Uterus (tissue), 4 donors: ENCODE measurements around the gene DQX1. TPM values are rescaled to one million over a fixed set of nuclear protein-coding genes. Genes with fewer than 3 reads are reported as not detected.

Source experiments
- DNase-seq, 2 donors: peaks; one replicate each; pipeline ENCODE4 v3.0.0-alpha.2; 2019 to 2020
- H3K27ac ChIP-seq, 2 donors: fragments of 200-600 bp; sonication (generic); 1 replicate in 1 of 2; 2 replicates in 1 of 2; pipeline ENCODE4 v1.5.1; 2016 to 2018
- H3K27me3 ChIP-seq, 2 donors: fragments of 200-600 bp; sonication (generic); one replicate each; pipeline ENCODE4 v1.5.1; 2018 to 2019; ENCODE audit warnings: control low read depth in 1 of 2
- H3K36me3 ChIP-seq, 2 donors: fragments of 200-600 bp; sonication (generic); one replicate each; pipeline ENCODE4 v1.5.1; 2019; ENCODE audit warnings: control low read depth in 1 of 2
- H3K4me1 ChIP-seq, 2 donors: fragments of 200-600 bp; sonication (generic); one replicate each; pipeline ENCODE4 v1.5.1; 2018 to 2019; ENCODE audit warnings: control low read depth in 1 of 2
- H3K4me3 ChIP-seq, 2 donors: fragments of 200-600 bp; sonication (generic); 1 replicate in 1 of 2; 2 replicates in 1 of 2; pipeline ENCODE4 v1.5.1; 2018 to 2019; ENCODE audit warnings: mild to moderate bottlenecking in 1 of 2
- H3K9me3 ChIP-seq, 2 donors: fragments of 200-600 bp; sonication (generic); one replicate each; pipeline ENCODE4 v1.5.1; 2019; ENCODE audit warnings: control low read depth in 1 of 2
- CTCF ChIP-seq, 4 experiments: fragments of 200-600 bp in 2 of 4; fragments of 450-650 bp in 2 of 4; sonication (generic) in 2 of 4; IDR thresholded peaks; one replicate each; pipeline ENCODE4 v1.5.1; 2016 to 2019; ENCODE audit warnings: antibody characterized with exemption in 4 of 4, mild to moderate bottlenecking in 2 of 4, moderate library complexity in 1 of 4
- POLR2A ChIP-seq, 2 donors: fragments of 450-650 bp; IDR thresholded peaks; one replicate each; pipeline ENCODE4 v1.6.1; 2016; ENCODE audit warnings: antibody characterized with exemption in 2 of 2, mild to moderate bottlenecking in 1 of 2, moderate library complexity in 1 of 2
- intact Hi-C: fragments of 100-400 bp; cut with DNase I; formaldehyde crosslinking; loops from one replicate; pipeline ENCODE4 v1.15.1; 2023; ENCODE audit warnings: low total_unique reads
- total RNA-seq, 4 donors: library from RNA; depleted of rRNA in 3 of 4; stranded (reverse); fragments of >200 nt in 3 of 4; gene quantifications; one replicate each; pipeline versions ENCODE4 v1.1.0 to v1.2.4, GENCODE V29; 2014 to 2023
- donor health status: DM: yes; HTN: yes; CAD: no.

DQX1 gene, protein sequence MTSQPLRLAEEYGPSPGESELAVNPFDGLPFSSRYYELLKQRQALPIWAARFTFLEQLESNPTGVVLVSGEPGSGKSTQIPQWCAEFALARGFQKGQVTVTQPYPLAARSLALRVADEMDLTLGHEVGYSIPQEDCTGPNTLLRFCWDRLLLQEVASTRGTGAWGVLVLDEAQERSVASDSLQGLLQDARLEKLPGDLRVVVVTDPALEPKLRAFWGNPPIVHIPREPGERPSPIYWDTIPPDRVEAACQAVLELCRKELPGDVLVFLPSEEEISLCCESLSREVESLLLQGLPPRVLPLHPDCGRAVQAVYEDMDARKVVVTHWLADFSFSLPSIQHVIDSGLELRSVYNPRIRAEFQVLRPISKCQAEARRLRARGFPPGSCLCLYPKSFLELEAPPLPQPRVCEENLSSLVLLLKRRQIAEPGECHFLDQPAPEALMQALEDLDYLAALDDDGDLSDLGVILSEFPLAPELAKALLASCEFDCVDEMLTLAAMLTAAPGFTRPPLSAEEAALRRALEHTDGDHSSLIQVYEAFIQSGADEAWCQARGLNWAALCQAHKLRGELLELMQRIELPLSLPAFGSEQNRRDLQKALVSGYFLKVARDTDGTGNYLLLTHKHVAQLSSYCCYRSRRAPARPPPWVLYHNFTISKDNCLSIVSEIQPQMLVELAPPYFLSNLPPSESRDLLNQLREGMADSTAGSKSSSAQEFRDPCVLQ
- not detected for total RNA-seq

DNA sequence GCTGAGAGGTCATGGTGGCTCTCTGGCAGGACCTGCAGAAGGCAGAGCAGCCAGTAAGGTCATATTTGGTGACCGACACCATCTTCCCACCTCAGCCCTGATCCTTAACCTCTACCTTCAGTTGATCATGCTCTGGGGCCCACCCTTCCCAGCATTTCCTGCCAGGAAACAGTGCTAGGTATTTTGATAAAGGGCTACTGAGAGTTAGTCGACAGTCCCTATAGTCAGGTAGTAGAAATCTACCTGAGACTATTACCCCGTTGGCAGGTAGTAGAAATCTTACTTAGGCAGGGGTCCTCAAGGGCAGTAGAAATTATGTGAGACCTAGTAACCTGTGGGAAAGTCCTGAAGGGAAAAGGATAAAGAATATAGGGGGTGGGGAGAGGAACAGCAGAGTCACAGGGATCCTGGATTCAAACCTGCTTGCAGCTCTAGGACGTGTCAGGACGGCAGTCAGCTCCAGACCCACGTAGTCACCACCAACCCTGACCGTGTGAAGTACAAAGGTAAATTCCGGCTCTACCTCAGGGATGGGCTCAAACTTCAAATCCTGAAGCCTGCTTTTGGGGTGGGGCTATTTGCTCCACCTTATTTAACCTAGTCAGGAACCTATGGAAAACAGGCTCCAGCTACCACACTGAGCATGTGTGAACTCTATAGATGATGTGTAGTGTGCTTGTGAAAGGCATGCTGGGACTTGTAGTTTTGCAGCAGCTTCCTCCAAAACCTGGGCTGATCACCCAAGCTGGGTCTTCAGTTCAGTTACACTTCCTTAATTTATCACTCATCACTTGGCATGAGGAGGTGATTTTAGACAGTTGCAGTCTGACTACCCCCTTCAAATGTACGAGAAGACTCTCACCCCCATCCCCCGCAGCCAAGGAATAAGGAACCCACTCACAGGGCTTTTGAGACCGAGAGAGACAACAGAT is at the start of gene DQX1:
Gene DQX1 (minus strand): TSS at position 515 of the 932 bp plus-strand sequence. CDS start 502 bp downstream, at position 13.
- TF ChIP-seq CTCF (IDR thresholded peaks at IDR 0.05) (no peak), POLR2A (IDR thresholded peaks at IDR 0.05) (no peak)
- H3K27ac ChIP-seq: no peak within 1 kb of the TSS
- no peaks in the 10 kb centered on the region for H3K36me3 ChIP-seq
- intact Hi-C loops: no loop called here
- peaks cover 0 to 8% of the 10 kb centered on the region in 2 donors for H3K4me1 ChIP-seq
- no peaks in the 10 kb centered on the region for H3K9me3 ChIP-seq
- H3K27me3 ChIP-seq: no peaks in the 10 kb centered on the region
- no peak within 1 kb of the TSS for H3K4me3 ChIP-seq
- no peak for DNase-seq

- TF ChIP-seq CTCF (IDR thresholded peaks at IDR 0.05) (no peak), POLR2A (IDR thresholded peaks at IDR 0.05) (no peak)
- H3K27ac ChIP-seq: no peak overlapping the region
- H3K4me3 ChIP-seq: no peak overlapping the region
- H3K27me3 ChIP-seq: no peaks in the 10 kb centered on the region
- DNase-seq: no peak
- no peaks in the 10 kb centered on the region for H3K9me3 ChIP-seq
- H3K4me1 ChIP-seq: no peaks in the 10 kb centered on the region
- no peaks in the 10 kb centered on the region for H3K36me3 ChIP-seq
- intact Hi-C loops: no loop called here
These were observed 49.3 kb upstream of the DQX1 start for GRCh38 chr2:74575320-74575719.

DNA sequence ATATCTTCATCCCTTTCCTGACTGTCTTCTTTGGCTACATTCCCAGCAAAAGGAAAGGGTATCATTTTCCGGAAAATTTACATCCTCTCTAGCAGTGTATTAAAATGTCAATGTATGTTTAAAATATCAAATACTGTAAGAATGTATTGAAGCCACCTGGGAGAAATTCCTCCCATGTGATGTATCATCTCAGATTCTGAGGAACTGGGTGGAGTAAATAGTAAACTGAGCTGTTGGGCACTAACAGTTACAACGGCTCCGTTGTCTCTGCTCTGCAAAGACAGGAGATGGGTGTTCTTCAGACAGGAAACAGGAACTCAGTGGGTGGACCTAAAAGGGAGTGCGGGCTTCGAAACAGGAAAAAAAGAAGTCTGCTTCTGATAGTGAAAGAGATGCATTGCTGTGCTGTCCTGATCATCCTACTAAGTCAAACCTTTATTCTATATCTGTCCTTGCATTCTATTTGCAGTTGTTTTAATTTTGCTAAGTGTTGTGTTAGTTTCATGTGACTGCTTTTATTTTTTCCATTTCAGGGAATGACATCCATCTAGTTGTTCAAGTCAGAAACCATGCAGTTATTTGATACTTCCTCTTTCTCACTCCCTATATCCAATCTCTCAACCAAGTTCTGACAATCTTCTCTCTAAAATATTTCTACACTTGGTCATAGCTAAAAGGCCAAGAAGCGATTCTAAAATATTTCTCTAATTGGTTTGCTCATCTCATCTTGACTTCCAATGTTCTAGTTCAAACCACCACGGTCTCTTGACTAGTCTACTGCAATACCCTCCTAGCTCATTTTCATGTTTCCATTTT is 47.9 kb upstream of the DQX1 start:
- no peak for TF ChIP-seq CTCF (IDR thresholded peaks at IDR 0.05)
- no peak for TF ChIP-seq POLR2A (IDR thresholded peaks at IDR 0.05)
- intact Hi-C loops: no loop called here
- no peaks in the 10 kb centered on the region for H3K9me3 ChIP-seq

GRCh38 chr2:74572178-74572925 is 46.3 kb upstream of the DQX1 start:
- H3K9me3 ChIP-seq: no peaks in the 10 kb centered on the region
- intact Hi-C loops: no loop called here
- H3K27ac ChIP-seq: no peak overlapping the region

More for the DNA sequence above, 47.9 kb upstream of the DQX1 start:
- H3K27ac ChIP-seq: no peak overlapping the region
- no peaks in the 10 kb centered on the region for H3K36me3 ChIP-seq
- H3K27me3 ChIP-seq: no peaks in the 10 kb centered on the region
- no peak for DNase-seq
- H3K4me1 ChIP-seq: no peaks in the 10 kb centered on the region
- no peak overlapping the region for H3K4me3 ChIP-seq

More at GRCh38 chr2:74572178-74572925, 46.3 kb upstream of the DQX1 start:
- Histone ChIP-seq H3K36me3 (no peaks in the 10 kb centered on the region), H3K27me3 (no peaks in the 10 kb centered on the region), H3K4me3 (no peak overlapping the region), H3K4me1 (no peaks in the 10 kb centered on the region)
- DNase-seq: no peak
- TF ChIP-seq POLR2A (IDR thresholded peaks at IDR 0.05) (no peak), CTCF (IDR thresholded peaks at IDR 0.05) (no peak)
